Mesenchymal stem cell (in vitro differentiated cells and primary cell): ENCODE data around the gene NDUFB6.

Experiments used
- DNase-seq: peaks from one replicate; pipeline ENCODE4 v3.0.0-alpha.2; 2013
- H2AFZ ChIP-seq: one replicate; pipeline ENCODE4 v1.6.1; 2013; ENCODE audit warnings: low read depth, mild to moderate bottlenecking, control low read depth, inconsistent platforms, low read length, moderate library complexity
- H2AK5ac ChIP-seq: 2 replicates; pipeline ENCODE4 v1.6.1; 2013; ENCODE audit warnings: low read length, moderate library complexity, mild to moderate bottlenecking, inconsistent platforms; ENCODE audit not compliant: severe bottlenecking
- H2BK120ac ChIP-seq: one replicate; pipeline ENCODE4 v1.6.1; 2013; ENCODE audit warnings: low read depth, mild to moderate bottlenecking, inconsistent platforms, low read length, moderate library complexity
- H2BK12ac ChIP-seq, 2 experiments: one replicate each; pipeline ENCODE4 v1.6.1; 2013; ENCODE audit warnings: inconsistent platforms in 2 of 2, low read length in 2 of 2, mild to moderate bottlenecking in 2 of 2, moderate library complexity in 2 of 2, control low read depth in 1 of 2
- H2BK15ac ChIP-seq: one replicate; pipeline ENCODE4 v1.6.1; 2013; ENCODE audit warnings: mild to moderate bottlenecking, low read depth, inconsistent platforms; ENCODE audit not compliant: poor library complexity, severe bottlenecking
- H2BK5ac ChIP-seq: 2 replicates; pipeline ENCODE4 v1.6.1; 2013; ENCODE audit warnings: low read depth, mild to moderate bottlenecking, low read length, control low read depth, inconsistent platforms; ENCODE audit not compliant: poor library complexity, severe bottlenecking
- H3K14ac ChIP-seq, 2 experiments: one replicate each; pipeline ENCODE4 v1.6.1; 2013; ENCODE audit warnings: inconsistent platforms in 2 of 2, low read length in 2 of 2, control low read depth in 1 of 2, mild to moderate bottlenecking in 1 of 2, moderate library complexity in 1 of 2
- H3K18ac ChIP-seq, 2 experiments: one replicate each; pipeline ENCODE4 v1.6.1; 2013; ENCODE audit warnings: inconsistent platforms in 2 of 2, low read length in 2 of 2, control low read depth in 1 of 2, low read depth in 1 of 2, mild to moderate bottlenecking in 1 of 2
- H3K23ac ChIP-seq, 2 experiments: one replicate each; pipeline ENCODE4 v1.6.1; 2013; ENCODE audit warnings: inconsistent platforms in 2 of 2, low read length in 2 of 2, mild to moderate bottlenecking in 2 of 2, moderate library complexity in 2 of 2, control low read depth in 1 of 2
- H3K27ac ChIP-seq: 2 replicates; pipeline ENCODE4 v1.5.1; 2013; ENCODE audit warnings: mild to moderate bottlenecking, moderate library complexity, low read length, control low read depth, inconsistent platforms; ENCODE audit not compliant: poor library complexity, severe bottlenecking
- H3K27me3 ChIP-seq, 2 experiments: 2 replicates each; pipeline versions ENCODE4 v1.6.1 to v1.7.0; 2013; ENCODE audit warnings: low read length in 2 of 2, mild to moderate bottlenecking in 2 of 2, moderate library complexity in 2 of 2, control low read depth in 1 of 2, inconsistent platforms in 1 of 2; ENCODE audit not compliant: control insufficient read depth in 1 of 2, insufficient read depth in 1 of 2
- H3K36me3 ChIP-seq, 2 experiments: 2 replicates each; pipeline versions ENCODE4 v1.6.1 to v1.7.0; 2013; ENCODE audit warnings: low read length in 2 of 2, control low read depth in 1 of 2, inconsistent platforms in 1 of 2, low read depth in 1 of 2, mild to moderate bottlenecking in 1 of 2; ENCODE audit not compliant: insufficient read depth in 2 of 2, control insufficient read depth in 1 of 2
- H3K4ac ChIP-seq, 2 experiments: one replicate each; pipeline ENCODE4 v1.6.1; 2013; ENCODE audit warnings: inconsistent platforms in 2 of 2, low read length in 2 of 2, mild to moderate bottlenecking in 2 of 2, moderate library complexity in 2 of 2, control low read depth in 1 of 2, low read depth in 1 of 2
- H3K4me1 ChIP-seq: 2 replicates; pipeline ENCODE4 v1.6.1; 2013; ENCODE audit warnings: low read depth, low read length, control low read depth; ENCODE audit not compliant: control insufficient read depth, insufficient read depth
- H3K4me2 ChIP-seq: 2 replicates; pipeline ENCODE4 v1.6.1; 2013; ENCODE audit warnings: low read length, mild to moderate bottlenecking, inconsistent platforms; ENCODE audit not compliant: poor library complexity, severe bottlenecking
- H3K4me3 ChIP-seq, 2 experiments: 2 replicates each; pipeline versions ENCODE4 v1.5.1 to v1.7.0; 2013; ENCODE audit warnings: low read length in 2 of 2, mild to moderate bottlenecking in 2 of 2, control low read depth in 1 of 2, low read depth in 1 of 2; ENCODE audit not compliant: insufficient read depth in 1 of 2
- H3K79me1 ChIP-seq: replicated peaks from 2 replicates; pipeline ENCODE4 v1.6.1; 2013; ENCODE audit warnings: mild to moderate bottlenecking, control low read depth, low read length, inconsistent platforms; ENCODE audit not compliant: poor library complexity, severe bottlenecking
- H3K9ac ChIP-seq: 2 replicates; pipeline ENCODE4 v1.7.0; 2013; ENCODE audit warnings: mild to moderate bottlenecking, low read length, moderate library complexity
- H3K9me3 ChIP-seq: 2 replicates; pipeline ENCODE4 v1.7.0; 2013; ENCODE audit warnings: mild to moderate bottlenecking, low read length; ENCODE audit not compliant: control insufficient read depth
- H4K8ac ChIP-seq: one replicate; pipeline ENCODE4 v1.6.1; 2013; ENCODE audit warnings: inconsistent platforms, mild to moderate bottlenecking, low read length, moderate library complexity
- H4K91ac ChIP-seq: one replicate; pipeline ENCODE4 v1.6.1; 2013; ENCODE audit warnings: mild to moderate bottlenecking, low read length, inconsistent platforms
- whole genome bisulfite sequencing: methylation state at CpG from one replicate; pipeline ENCODE4 v1.1.7; 2013; ENCODE audit warnings: mixed read lengths; 5-methylcytosine and 5-hydroxymethylcytosine counted together

The NDUFB6 gene

DNA sequence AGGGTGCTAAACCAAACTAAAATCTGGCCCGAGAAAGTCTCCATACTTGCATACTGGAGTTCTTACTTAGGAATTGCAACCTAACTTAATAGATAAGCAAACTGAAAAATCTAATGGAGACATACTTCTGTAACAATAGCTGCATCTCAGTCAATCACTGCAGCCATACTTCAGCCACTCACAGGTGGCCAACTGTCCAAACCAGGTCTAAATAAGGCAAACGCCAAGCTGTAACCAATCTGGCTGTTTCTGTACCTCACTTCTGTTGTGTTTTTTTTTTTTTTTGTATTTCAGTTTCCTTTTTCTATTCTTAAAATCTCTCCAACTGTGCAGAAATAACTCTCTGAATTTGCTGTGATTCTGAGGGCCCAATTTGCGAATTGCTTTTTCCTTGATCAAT, 4.4 kb upstream of the NDUFB6 start:
- Histone ChIP-seq H3K14ac (no peak overlapping the region), H2BK15ac (no peak overlapping the region), H3K18ac (no peak overlapping the region), H3K9me3 (no peaks in the 10 kb centered on the region), H3K9ac (no peak overlapping the region), H3K36me3 (no peaks in the 10 kb centered on the region), H3K27ac (no peak overlapping the region), H2AK5ac (no peak overlapping the region), H3K4me2 (no peak overlapping the region), H3K79me1 (no peaks in the 10 kb centered on the region), H3K4me3 (no peak overlapping the region), H2BK12ac (no peak overlapping the region), H3K4me1 (peaks cover 2% of the 10 kb centered on the region), H2BK5ac (no peak overlapping the region), H2BK120ac (no peak overlapping the region), H3K27me3 (peaks cover 0 to 8% of the 10 kb centered on the region in 2 experiments), H4K8ac (no peak overlapping the region), H3K4ac (no peak overlapping the region), H4K91ac (no peak overlapping the region), H3K23ac (no peak overlapping the region), H2AFZ (no peak overlapping the region)
- 90% methylated on average over 1 of the region's 3 CpGs for WGBS
- no peak for DNase-seq

DNA sequence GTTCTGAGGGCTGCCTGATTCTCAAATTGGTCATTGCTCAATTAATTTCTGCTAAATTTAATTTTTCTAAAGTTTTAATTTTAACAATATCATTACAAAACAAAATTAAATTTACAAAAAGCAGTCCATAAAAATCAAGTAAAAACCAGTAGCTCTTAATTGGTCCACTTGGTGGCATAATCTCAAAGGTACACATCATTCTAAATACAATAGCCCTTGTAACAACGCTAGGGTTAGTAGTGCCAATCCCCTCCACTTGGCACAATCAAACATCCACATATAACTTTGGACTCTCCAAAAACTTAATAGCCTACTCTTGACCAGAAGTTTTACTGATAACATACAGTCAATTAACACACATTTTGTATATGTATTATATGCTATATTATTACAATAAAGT, 1.9 kb upstream of the NDUFB6 start:
- no peak for DNase-seq
- Histone ChIP-seq H3K36me3 (peaks cover 3% of the 10 kb centered on the region in 2 experiments), H2BK120ac (no peak overlapping the region), H3K23ac (no peak overlapping the region), H2BK5ac (no peak overlapping the region), H3K9me3 (no peaks in the 10 kb centered on the region), H3K4me2 (no peak overlapping the region), H3K27ac (no peak overlapping the region), H2AFZ (no peak overlapping the region), H3K14ac (no peak overlapping the region), H4K8ac (no peak overlapping the region), H2AK5ac (no peak overlapping the region), H3K18ac (no peak overlapping the region), H4K91ac (no peak overlapping the region), H3K4ac (no peak overlapping the region), H3K4me3 (no peak overlapping the region), H3K9ac (no peak overlapping the region), H2BK12ac (no peak overlapping the region), H3K79me1 (peaks cover 5% of the 10 kb centered on the region), H3K4me1 (peaks cover 1% of the 10 kb centered on the region), H3K27me3 (peaks cover 0 to 8% of the 10 kb centered on the region in 2 experiments), H2BK15ac (no peak overlapping the region)
- 89% methylated on average over 1 of the region's 1 CpG for WGBS

DNA sequence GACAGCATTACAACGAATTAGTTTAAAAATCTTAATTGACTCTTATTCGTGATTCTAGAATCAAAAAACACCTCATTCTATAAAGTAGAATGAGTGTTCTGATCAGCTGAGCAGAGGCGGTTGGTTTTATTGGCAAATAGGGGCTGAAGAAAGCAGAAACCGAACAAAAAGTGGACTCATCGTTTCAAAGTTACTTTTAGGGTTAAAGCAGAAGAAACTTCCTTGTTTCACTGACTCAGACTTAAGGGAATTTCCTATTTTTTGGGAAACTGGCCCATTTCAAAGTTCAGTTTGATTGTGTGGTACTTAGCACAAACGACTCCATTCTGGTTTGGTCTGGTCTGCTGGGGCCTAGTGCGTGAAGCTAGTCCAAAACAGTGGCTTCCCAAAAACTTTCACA, 862 bp upstream of the NDUFB6 start:
- Histone ChIP-seq H4K91ac (no peak overlapping the region), H3K79me1 (peaks cover 10% of the 10 kb centered on the region), H3K9me3 (no peaks in the 10 kb centered on the region), H2BK120ac (no peak overlapping the region), H3K4ac (no peak overlapping the region), H2BK12ac (no peak overlapping the region), H2BK5ac (no peak overlapping the region), H2AFZ (no peak overlapping the region), H4K8ac (no peak overlapping the region), H3K36me3 (peaks cover 3 to 6% of the 10 kb centered on the region in 2 experiments), H3K23ac (no peak overlapping the region), H3K4me3 (peak overlapping the region in 1 of 2 experiments; percentile 98), H3K27ac (no peak overlapping the region), H3K9ac (peak overlapping the region; percentile 97), H3K27me3 (peaks cover 0 to 7% of the 10 kb centered on the region in 2 experiments), H2AK5ac (no peak overlapping the region), H3K4me1 (peaks cover 1% of the 10 kb centered on the region), H3K18ac (no peak overlapping the region), H3K4me2 (no peak overlapping the region), H3K14ac (no peak overlapping the region), H2BK15ac (no peak overlapping the region)
- DNase-seq, result no peak
- WGBS, result 95% methylated on average over 5 of the region's 7 CpGs

DNA sequence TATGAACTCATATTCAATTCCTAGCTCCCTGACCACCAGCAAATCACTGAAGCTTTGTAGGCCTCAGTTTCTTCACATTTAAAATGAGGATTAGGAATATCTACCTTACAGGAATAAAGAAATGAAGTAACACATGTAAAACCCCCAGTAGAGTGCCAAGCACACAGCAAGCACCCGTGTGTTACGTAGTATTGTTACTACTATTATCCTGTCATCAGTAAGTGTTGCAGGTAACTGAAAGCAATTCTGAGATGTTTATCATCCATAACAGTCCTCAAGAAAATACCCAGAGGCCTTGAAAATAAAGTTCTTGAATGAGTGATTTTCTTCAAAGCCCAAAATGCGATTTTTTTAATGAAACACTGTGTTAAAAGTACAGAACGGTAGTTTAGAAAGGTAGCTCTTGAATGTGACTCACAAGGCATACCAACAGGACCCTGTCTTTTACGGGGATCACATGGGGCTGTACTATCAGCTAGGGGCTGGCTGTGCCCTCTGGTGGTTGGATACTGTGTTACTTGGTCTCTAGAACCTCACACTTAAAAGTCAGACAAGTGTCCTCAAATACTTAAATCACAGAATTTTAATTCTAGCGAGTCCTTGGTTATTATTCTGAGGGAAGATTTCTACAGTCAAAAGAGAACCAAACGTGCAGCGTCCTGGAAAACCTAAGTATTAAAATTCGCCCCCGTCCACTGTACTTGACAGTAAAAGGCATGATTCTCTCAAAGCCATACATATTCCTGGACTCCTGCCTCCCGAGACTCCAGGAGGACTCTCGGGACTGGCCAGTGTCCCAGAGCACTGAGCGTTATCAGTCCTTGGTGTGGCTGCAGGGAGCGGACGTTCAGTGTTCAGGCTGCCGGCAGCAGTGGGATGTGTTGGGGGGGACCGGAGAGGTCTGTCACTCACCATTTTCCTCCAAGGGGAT, 725 bp downstream of the NDUFB6 start:
- WGBS, result 3% methylated on average over 14 of the region's 17 CpGs
- H2BK12ac ChIP-seq, result no peak overlapping the region

More for the DNA sequence above, 725 bp downstream of the NDUFB6 start:
- Histone ChIP-seq H3K4me3 (peak overlapping the region; percentile 89 to 98), H2AFZ (peak overlapping the region; percentile 79), H3K14ac (no peak overlapping the region), H3K23ac (no peak overlapping the region), H3K79me1 (peaks cover 15% of the 10 kb centered on the region), H4K91ac (no peak overlapping the region), H3K18ac (peak overlapping the region in 1 of 2 experiments; percentile 4), H3K27me3 (no peaks in the 10 kb centered on the region), H3K4me2 (peak overlapping the region; percentile 98), H2BK5ac (no peak overlapping the region), H3K27ac (peak overlapping the region; percentile 67), H3K9ac (peak overlapping the region; percentile 97), H2AK5ac (no peak overlapping the region), H3K4ac (peak overlapping the region in 1 of 2 experiments; percentile 32), H2BK15ac (no peak overlapping the region), H3K9me3 (no peaks in the 10 kb centered on the region), H3K4me1 (peaks cover 1% of the 10 kb centered on the region), H4K8ac (peak overlapping the region; percentile 82), H2BK120ac (no peak overlapping the region), H3K36me3 (peaks cover 7 to 16% of the 10 kb centered on the region in 2 experiments)
- peak; percentile 90 for DNase-seq
